ENCODE data around the gene OSTM1.

- TF ChIP-seq CTCF (IDR thresholded peaks at IDR 0.05), result no peak
- TF ChIP-seq POLR2AphosphoS5 (IDR thresholded peaks at IDR 0.05; ENCODE audit: low read depth, low read length), result peak; percentile 43; the same call in 1 of the 2 replicates
- TF ChIP-seq TCF7L2 (IDR thresholded peaks at IDR 0.05; ENCODE audit: low read depth, low read length), result peak; percentile 86
Observed at GRCh38 chr6:108080010-108080780, 5.7 kb upstream of the OSTM1 start.
